Stimulated activated CD8-positive, alpha-beta memory T cell treated with anti-CD3 and anti-CD28 coated beads, Interleukin-4, amount 100 ng/mL, for 48 hours (primary cell): ENCODE data around the gene ALDH6A1.

Experiments
- DNase-seq: peaks from one replicate; pipeline ENCODE4 v3.0.0-alpha.2; 2020

The ALDH6A1 gene

GRCh38 chr14:74048281-74048680 is 36.0 kb downstream of the ALDH6A1 start:
- DNase-seq, result no peak

GRCh38 chr14:74045522-74045921 is 38.7 kb downstream of the ALDH6A1 start:
- no peak for DNase-seq

DNA sequence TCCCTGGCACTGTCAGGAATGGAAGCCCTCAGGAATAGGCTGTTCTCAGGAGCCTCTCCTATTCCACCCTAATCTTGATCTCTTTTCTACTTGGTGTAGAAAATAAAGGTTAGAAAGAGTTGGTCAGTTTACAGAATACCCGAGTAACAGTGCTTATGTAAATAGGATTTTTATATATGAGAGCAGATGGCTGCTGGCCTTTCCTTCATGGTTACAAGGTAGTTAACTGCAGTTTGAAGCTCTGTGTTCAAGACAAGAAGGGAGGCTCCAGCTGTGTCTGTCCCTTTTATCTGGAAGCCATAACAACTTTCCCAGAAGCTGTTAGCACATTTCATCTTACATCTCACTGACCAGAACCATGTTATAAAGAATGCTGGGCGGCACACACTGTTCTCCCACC is 42.0 kb downstream of the ALDH6A1 start:
- DNase-seq, result no peak

DNA sequence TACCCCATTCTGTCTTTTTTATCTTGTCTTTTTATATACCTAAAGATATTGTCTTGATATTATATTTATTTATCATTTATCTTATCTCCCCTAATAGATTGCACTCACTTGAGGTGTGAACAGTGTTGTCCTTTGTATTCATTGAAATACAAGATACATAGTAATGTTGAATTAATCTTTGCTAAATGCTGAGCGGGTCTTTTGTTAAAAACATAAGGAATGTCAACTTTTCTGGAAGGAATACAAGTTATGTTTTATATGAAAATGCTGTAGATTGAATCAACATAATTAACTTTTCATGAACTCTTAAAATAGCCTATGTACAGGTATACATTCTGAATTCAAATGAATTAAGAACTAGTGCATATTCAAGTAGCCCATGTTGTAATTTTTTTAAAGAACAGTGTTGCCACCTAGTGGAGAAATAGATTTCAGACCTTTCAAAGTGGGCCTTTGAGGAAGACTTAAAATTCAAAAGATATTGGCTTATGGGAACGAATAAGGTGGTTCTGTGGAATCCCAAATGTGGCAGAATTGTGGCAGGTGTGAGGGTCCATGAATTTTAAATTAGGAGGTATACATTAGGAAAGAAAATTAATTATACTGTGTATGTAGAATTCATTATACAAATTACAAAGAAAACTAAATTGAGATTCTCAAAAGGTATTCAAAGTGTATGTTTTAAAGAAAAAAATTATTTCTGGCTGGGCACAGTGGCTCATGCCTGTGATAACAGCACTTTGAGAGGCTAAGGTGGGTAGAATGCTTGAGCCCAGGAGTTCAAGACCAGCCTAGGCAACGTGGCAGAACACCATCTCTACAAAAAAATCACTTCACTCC is 46.0 kb downstream of the ALDH6A1 start:
- no peak for DNase-seq

GRCh38 chr14:74035556-74035955 is 48.7 kb downstream of the ALDH6A1 start:
- DNase-seq, result no peak

DNA sequence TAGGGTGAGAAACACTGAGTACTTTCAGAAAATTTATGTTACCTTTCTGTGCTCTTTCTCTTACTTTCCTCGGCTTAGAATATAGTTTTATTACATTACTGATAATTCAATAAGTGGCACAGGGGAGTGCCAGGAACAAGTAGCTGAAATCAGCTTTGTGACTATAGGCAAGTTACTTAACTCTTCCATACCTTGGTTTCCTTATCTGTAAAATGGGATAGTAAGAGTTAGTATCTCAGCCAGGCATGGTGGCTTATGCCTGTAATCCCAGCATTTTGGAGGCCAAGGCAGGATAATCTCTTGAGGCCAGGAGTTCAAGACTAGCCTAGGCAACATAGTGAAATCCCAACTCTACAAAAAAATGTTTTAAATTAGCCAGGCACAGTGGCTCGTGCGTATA is 49.7 kb downstream of the ALDH6A1 start:
- no peak for DNase-seq

DNA sequence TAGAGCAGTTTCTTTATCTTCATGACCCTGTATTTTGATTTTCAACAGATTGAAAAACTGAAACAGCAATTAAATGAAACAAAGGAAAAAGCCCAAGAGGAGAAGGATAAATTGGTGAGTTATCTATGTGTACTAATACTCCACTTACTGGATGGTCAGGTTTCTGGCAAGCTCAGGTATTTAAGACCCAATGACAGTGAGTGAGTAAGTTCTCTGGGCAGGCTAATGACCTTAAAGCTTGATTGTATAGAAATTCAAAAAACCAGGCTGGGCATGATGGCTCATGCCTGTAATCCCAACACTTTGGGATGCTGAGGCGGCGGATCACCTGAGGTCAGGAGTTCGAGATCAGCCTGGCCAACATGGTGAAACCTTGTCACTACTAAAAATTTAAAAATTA is 55.1 kb downstream of the ALDH6A1 start:
- DNase-seq, result no peak

GRCh38 chr14:74022346-74022745 is 61.9 kb downstream of the ALDH6A1 start:
- DNase-seq, result no peak

- DNase-seq, result no peak
These were observed 64.7 kb downstream of the ALDH6A1 start for GRCh38 chr14:74019408-74020137.

DNA sequence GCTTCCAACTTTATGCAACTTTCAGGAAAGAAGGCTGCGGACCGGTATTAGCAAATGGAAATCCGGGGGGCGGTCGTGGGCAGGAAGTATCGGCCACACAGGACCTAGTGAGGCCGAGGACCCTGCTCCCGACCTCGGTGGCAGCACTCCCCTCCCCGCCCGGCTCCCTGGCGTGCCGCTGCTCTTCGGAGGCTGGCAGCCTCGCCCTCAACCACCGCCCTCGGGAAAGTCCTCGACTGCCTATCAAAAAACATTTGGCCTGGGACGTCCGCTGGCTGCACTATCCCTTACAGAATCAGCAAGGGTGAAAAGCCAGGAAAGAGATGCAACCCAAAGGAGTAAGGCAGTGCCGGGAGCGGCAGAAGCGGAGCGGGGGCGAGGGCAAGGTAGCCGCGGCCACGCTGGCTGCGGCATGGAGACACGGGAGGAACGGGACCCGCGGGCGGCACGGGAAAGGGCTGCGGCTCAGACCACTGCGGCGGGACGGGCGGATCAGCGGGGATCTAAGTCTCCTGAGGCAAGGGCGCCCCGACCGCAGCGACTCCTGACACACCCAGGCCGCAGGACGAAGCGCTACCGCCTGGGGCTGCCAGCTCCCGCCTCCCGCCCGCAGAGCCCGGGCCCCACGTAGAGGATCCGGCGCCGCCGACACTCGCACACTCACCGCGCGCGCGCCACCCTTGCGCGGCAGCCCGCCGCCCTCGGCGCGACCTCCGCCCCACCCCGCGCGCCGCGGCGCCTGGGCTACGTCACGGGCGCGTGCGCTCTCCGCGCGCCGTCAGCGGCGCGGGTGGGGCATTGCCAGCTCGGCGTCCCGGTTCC is 65.5 kb downstream of the ALDH6A1 start, which contains the start of the genes BBOF1 and ENTPD5:
Gene BBOF1 (plus strand): TSS at position 764 of the 822 bp plus-strand sequence. CDS start 130 bp downstream, outside the sequence.
Gene ENTPD5 (minus strand): TSS at position 703 of the 822 bp plus-strand sequence. CDS start 31,186 bp downstream, outside the sequence.
- peak; percentile 85 for DNase-seq

- no peak for DNase-seq
These were observed 66.1 kb downstream of the ALDH6A1 start for GRCh38 chr14:74018174-74018585.

DNA sequence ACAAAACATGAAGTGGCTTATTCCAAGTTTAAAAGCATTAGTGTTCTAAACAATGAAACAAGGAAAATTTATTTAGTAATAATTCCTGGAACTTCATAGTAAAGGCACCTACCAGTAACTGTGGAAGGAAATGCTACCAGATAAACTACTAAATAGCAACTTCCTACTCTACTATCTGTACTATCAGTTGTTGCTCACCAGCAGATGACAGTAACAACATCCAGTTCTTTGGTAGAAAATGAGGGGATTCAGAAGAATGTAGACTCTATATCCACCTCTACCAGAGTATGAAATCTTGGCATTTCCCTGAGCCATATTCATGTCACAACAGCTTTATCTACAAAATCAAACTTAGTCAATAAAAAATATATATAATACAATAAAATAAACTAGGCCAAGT is 68.3 kb downstream of the ALDH6A1 start:
- DNase-seq, result no peak

GRCh38 chr14:74015176-74015575 is 69.1 kb downstream of the ALDH6A1 start:
- no peak for DNase-seq

DNA sequence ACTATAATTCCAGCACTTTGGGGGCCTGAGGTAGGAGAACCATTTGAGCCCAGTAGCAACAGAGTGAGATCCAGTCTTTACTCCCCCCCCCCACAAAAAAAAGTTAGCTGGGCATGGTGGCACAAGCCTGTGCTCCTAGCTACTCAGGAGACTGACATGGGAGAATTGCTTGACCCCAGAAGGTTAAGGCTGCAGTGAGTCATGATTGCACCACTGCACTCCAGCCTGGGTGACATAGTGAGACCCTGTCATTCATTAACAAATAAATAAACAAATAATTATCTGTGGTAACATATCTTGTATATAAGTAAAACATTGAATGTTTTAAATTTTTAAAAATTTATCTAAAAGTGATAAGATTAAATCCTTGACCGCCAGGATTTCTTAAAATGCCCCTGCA is 70.0 kb downstream of the ALDH6A1 start:
- no peak for DNase-seq

- DNase-seq, result no peak
These were observed 75.3 kb downstream of the ALDH6A1 start for GRCh38 chr14:74008843-74009499.
